Retina (tissue), 1 donor: ENCODE measurements around the gene KLRC3.
A peak's percentile ranks its signal among the peaks of the same experiment; 100 is the strongest.
"Not testable (repeated sequence)": the region's sequence is repeated elsewhere in the genome, so short reads cannot be mapped to it uniquely, and the experiment has no call there.

ENCODE experiments used
- DNase-seq: peaks from one replicate; pipeline ENCODE4 v3.0.0-alpha.2; 2016

KLRC3 gene

DNA sequence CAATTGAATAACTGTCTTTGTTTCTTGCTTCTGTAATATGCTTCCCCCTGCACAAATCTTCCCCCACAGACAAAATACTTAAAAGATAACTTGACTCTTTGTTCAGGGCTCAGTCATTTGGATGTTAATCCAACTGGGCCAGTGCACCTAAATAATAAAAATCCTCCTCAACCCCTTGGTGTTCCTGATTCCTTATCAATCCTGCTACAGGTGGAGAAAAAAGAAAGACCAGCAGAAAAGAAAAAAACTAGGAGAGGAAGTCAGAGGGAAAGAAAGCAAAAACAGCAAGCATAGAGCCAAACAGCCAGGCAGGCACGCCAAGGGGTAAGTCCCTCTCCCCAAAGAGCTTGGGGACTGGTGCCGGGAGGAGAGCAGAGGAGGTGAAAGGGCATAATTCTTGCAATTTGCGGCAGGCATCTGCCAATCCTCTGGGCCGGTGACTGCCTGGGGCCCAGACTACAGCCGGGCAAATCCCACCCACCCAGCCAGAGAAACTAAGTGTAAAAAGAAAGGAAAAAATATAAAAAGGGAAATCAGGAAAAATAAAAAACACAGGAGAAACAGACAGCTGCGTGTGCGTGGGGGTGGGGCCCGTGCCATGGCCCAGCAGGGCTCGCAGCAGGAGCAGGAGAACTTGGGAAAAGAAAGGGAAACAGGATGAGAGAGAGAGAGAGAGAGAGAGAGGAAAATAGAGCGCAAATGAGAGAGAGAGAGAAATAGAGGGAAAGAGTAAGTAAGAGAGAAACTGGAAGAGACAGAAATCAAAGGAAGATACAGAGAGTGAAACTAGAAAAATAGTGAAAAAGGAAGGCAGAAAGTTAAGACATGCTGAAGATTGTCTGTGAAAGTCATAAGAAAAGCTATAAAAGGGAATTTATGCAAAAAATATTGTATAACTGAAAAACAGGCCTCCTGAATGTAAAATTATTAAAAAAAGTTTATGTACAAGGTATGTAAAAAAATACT, 51.9 kb downstream of the KLRC3 start:
- peak; percentile 15 for DNase-seq

DNA sequence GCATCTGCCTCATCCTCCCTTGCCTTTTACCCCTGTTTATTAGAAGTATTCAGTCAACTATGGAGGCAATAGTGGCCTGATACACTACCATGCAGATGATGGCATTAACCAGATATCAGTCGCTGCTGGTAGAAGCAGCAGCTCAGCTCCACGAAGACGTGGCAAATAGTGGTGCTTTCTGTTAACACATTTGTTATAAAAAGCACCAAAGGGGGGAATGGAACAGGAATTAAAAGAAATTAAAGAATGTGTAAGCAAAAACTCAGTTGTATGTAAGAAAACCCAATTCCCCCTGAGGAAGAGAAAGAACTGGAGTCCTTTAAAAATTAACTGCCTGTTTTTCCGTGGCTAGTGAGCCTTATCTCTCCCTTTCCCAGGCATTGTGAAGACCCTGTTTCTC, 52.7 kb downstream of the KLRC3 start:
- DNase-seq = not testable (repeated sequence)

DNA sequence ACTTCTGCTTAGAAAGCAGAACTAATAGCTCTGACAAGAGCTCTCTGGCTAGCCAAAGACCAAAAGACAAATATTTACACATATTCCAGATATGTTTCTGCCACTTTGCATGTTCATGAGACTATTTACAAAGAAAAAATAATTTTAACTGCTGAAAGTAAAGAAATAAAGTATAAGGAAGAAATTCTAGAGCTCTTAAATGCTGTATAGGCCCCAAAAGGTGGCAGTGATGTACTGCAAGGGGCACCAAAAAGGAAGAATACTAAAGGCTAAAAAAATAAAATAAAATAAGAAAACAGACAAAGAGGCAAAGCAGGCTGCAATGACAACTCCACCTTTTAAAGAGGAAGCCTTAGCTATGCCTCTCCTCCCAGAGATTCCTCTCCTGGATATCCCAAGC, 53.5 kb downstream of the KLRC3 start:
- no peak for DNase-seq

- DNase-seq = peak; percentile 32
Observed at GRCh38 chr12:10365696-10366405, 54.5 kb downstream of the KLRC3 start.

DNA sequence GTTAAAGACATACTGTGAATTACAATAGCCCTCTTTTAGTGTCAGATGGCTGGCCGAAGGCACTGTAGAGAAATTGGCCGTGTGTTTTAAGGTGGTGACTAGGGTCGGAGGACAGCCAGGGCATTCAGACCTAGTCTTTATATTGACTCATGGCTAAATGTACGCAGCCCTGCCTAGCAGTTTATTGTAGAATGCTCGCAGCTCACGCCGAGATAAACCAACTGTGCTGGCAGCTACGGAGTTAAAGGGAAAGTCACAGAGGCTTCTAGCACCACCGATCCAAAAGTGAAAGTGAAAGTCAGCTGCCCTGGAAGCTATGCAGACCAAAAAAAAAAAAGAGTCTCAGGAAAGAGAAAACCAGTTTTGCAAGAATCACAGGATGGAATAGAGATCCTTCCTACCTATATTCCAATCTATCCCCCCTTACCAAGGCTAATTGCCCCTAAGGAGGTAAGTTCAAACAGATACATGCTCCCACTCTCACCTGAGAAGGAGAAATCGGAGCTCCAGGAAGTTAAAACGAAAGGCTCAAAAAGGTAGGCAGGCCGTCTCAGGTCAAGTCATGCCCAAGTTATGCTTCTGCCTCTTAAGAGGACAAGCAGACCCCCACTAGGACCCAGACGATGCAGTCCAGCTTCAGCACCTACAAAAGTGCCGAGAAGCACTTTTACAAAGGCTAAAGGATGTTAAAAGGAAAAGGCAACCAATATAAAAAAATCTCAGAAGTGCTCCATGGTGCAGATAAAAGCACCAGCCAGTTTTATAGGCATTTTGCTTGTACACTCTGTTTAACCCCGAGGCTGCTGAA, 55.4 kb downstream of the KLRC3 start:
- DNase-seq = peak; percentile 78

GRCh38 chr12:10363914-10364814, 56.2 kb downstream of the KLRC3 start:
- peak; percentile 81 for DNase-seq

DNA sequence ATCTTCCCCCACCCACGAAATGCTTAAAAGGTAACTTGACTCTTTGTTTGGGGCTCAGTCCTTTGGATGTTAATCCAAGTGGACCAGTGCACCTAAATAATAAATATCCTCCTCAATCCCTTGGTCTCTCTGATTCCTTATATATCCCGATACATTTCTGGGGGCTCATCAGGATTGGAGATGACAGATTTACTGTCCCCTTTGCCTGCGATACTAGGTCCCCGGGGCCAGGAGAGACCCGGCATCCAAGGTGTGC, 56.8 kb downstream of the KLRC3 start:
- DNase-seq = no peak

DNA sequence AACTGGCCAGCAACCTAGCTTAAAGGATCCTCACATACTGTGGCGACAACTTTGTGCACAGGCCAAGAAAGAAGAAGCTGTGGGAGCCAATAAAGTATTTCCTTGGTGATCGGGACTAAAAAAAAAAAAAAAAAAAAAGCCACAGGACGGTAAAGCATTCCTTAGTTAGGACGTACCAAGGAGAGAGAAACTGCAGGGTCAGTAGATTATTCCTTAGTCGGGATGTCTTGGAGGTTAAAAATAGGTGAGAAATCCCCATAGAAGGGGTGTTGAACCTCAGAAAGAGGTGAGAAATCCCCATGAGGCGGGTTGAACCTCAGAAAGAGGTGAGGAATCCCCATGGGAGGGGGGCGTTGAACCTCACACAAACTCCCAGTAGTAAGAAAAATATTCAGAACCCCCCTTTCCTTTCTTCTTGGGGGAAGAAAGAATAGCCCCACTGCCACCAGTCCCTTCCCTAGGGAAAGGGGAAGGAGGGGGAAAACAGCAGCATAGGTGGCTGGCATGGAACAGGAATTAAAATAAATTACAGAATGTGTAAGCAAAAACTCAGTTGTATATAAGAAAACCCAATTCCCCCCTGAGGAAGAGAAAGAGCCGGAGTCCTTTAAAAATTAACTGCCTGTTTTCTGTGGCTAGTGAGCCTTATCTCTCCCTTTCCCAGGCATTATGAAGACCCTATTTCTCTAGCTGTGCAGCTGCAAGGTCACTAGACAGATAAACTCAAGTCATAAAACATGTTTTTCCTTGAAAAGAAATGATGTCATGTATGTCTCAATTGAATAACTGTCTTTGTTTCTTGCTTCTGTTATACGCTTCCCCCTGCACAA, 57.4 kb downstream of the KLRC3 start:
- DNase-seq = peak; percentile 18

DNA sequence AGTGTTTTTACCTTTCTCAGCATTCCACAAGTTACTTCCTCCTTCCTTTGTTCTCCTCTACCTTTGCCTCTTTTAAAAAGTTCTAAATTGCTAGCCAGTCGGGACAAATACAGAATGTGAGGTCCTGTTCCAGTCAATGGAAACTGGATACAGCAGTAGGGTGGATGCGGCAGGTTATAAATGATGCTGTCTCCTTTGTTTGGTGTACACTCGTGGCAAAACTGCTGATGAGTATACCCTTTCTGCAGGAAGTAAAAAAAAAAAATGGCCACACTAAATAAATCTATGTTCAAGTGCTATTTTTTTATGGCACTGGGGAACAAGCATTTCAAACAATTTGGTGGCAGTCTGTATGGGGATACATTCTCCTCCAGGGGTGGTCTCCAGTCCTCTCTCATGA, 58.1 kb downstream of the KLRC3 start:
- no peak for DNase-seq
